HuH-7.5 (cell line): Measurements from ENCODE around the gene NCBP1.

Experiments used
- DNase-seq: peaks from one replicate; pipeline ENCODE4 v3.0.0; 2011; ENCODE audit warnings: low spot score

NCBP1 gene

GRCh38 chr9:97711223-97711626 is 77.6 kb downstream of the NCBP1 start:
- DNase-seq = no peak

DNA sequence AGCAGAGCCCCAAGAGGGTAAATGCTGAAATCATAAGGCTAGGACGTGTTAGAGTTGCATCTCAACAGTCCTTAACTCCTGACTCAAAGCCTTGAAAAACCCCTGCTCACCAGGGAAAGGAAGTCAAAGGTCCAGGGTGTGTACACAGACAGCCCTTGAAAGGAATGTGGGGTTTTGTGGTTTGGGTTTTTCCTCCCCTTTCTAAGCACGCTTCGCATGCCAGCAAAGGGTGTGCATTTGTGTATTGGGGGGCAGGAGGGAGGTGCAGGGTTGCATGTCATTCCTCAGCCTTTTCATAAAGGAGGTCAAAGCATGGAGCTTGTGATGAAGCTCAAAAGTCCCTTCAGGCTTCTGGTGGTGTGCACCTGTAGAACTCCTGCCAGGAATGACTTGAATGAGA is 80.8 kb downstream of the NCBP1 start:
- DNase-seq = no peak

GRCh38 chr9:97717866-97718265 is 84.2 kb downstream of the NCBP1 start:
- no peak for DNase-seq

DNA sequence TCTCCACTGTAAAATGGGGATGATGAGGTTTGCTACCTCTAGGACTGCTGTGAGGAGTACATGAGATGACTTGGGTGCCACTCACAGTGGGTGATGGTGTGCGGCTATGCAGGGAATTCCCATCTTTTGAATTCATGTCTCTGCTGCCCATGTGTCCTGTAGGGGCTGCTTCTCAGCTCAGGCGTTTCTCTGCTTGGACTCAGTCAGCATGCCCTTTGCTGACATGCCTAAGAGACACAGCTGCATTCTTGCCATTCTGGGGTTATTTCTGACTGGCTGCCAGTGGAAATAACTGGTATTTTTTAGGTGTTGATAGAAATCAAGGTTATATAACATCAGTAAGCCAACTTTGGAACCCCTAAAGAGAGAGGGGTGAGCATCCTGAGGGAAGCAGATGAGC is 87.8 kb downstream of the NCBP1 start:
- DNase-seq = no peak

GRCh38 chr9:97722331-97722730 is 88.7 kb downstream of the NCBP1 start:
- DNase-seq = no peak
